Ovary (tissue), 3 donors: ENCODE results near the gene FBXO39.

Experiments
- CTCF ChIP-seq, 3 donors: fragments of 450-650 bp in 2 of 3; fragments of 200-600 bp in 1 of 3; IDR thresholded peaks; one replicate each; pipeline versions ENCODE4 v1.5.1 to v1.8.0; 2016 to 2022; ENCODE audit warnings: antibody characterized with exemption in 3 of 3, mild to moderate bottlenecking in 1 of 3
- POLR2A ChIP-seq: fragments of 450-650 bp; IDR thresholded peaks from one replicate; pipeline ENCODE4 v1.6.1; 2017; ENCODE audit warnings: antibody characterized with exemption, mild to moderate bottlenecking, moderate library complexity
- donor health status: DM: no; HTN: no; CAD: no.

GRCh38 chr17:6749519-6749918, 26.5 kb upstream of the FBXO39 start:
- no peak for TF ChIP-seq CTCF (IDR thresholded peaks at IDR 0.05)
- no peak for TF ChIP-seq POLR2A
